OCI-LY3 (cell line): ENCODE measurements around the gene MIB1.

Experiments
- EZH2phosphoT487 ChIP-seq: fragments of 200-600 bp; shearing (Covaris generic); IDR thresholded peaks from 2 replicates; pipeline ENCODE4 v1.6.1; 2018; ENCODE audit warnings: antibody characterized with exemption, mixed run types, low read depth
- TF ChIP-seq, protein P1 (sequence below): fragments of 200-600, 300-600 bp; sonication (generic); IDR thresholded peaks from 2 replicates; pipeline ENCODE4 v1.5.1; 2014; ENCODE audit warnings: antibody characterized with exemption, low read length, low read depth

DNA sequence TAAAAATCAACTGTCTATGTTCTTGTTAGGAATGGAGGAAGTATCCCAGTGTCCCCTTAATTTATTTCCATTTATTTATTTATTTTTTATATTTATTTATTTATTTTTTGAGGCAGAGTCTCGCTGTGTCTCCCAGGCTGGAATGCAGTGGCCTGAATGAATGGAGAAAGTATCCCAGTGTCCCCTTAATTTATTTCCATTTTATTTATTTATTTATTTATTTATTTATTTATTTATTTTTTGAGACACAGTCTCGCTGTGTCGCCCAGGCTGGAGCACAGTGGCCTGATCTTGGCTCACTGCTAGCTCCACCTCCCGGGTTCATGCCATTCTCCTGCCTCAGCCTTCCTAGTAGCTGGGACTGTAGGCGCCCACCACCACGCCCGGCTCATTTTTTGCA lies 34.1 kb downstream of the MIB1 start:
- TF ChIP-seq, protein P1, sequence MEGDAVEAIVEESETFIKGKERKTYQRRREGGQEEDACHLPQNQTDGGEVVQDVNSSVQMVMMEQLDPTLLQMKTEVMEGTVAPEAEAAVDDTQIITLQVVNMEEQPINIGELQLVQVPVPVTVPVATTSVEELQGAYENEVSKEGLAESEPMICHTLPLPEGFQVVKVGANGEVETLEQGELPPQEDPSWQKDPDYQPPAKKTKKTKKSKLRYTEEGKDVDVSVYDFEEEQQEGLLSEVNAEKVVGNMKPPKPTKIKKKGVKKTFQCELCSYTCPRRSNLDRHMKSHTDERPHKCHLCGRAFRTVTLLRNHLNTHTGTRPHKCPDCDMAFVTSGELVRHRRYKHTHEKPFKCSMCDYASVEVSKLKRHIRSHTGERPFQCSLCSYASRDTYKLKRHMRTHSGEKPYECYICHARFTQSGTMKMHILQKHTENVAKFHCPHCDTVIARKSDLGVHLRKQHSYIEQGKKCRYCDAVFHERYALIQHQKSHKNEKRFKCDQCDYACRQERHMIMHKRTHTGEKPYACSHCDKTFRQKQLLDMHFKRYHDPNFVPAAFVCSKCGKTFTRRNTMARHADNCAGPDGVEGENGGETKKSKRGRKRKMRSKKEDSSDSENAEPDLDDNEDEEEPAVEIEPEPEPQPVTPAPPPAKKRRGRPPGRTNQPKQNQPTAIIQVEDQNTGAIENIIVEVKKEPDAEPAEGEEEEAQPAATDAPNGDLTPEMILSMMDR: no peak
- no peak for TF ChIP-seq EZH2phosphoT487
